Glutamatergic neuron (in vitro differentiated cells): ENCODE measurements around the gene APELA. TPM values are rescaled to one million over a fixed set of nuclear protein-coding genes. Genes with fewer than 3 reads are reported as not detected.

Experiments
- DNase-seq: peaks from one replicate; pipeline ENCODE4 v3.0.0; 2022
- H3K27ac Mint-ChIP-seq: one replicate; pipeline ENCODE4 v1.8.0; 2020; ENCODE audit warnings: mild to moderate bottlenecking, mixed read lengths, inconsistent platforms; ENCODE audit not compliant: unreplicated experiment
- H3K27me3 Mint-ChIP-seq: one replicate; pipeline ENCODE4 v1.8.0; 2020; ENCODE audit warnings: mild to moderate bottlenecking, moderate library complexity, mixed read lengths, inconsistent platforms; ENCODE audit not compliant: unreplicated experiment
- H3K36me3 Mint-ChIP-seq: one replicate; pipeline ENCODE4 v1.8.0; 2020; ENCODE audit warnings: mild to moderate bottlenecking, mixed read lengths, inconsistent platforms; ENCODE audit not compliant: unreplicated experiment
- H3K4me1 Mint-ChIP-seq: one replicate; pipeline ENCODE4 v1.8.0; 2020; ENCODE audit warnings: mild to moderate bottlenecking, low read depth, mixed read lengths, inconsistent platforms; ENCODE audit not compliant: unreplicated experiment
- H3K4me3 Mint-ChIP-seq: one replicate; pipeline ENCODE4 v1.8.0; 2020; ENCODE audit warnings: mild to moderate bottlenecking, mixed read lengths, inconsistent platforms; ENCODE audit not compliant: unreplicated experiment
- H3K9me3 Mint-ChIP-seq: one replicate; pipeline ENCODE4 v1.8.0; 2020; ENCODE audit warnings: mild to moderate bottlenecking, moderate library complexity, mixed read lengths, inconsistent platforms; ENCODE audit not compliant: unreplicated experiment
- CTCF ChIP-seq: fragments of 200-600 bp; sonication (generic); IDR thresholded peaks from one replicate; pipeline ENCODE4 v1.5.0; 2021; ENCODE audit not compliant: partially characterized antibody, unreplicated experiment
- total RNA-seq: library from RNA; stranded (reverse); fragmentation: NEBNext Ultra II Directional; extraction: Animal tissue kit (Norgen Biotek cat#: 25700); gene quantifications from one replicate; pipeline ENCODE4 v1.2.1, GENCODE V29; 2021; ENCODE audit not compliant: unreplicated experiment

APELA gene
- total RNA-seq, 1 donor from 2014 or later = 0.88 TPM

- Mint-ChIP-seq H3K4me3 (no peak overlapping the region), H3K9me3 (no peaks in the 10 kb centered on the region), H3K4me1 (peaks cover 7% of the 10 kb centered on the region), H3K27me3 (no peaks in the 10 kb centered on the region), H3K27ac (no peak overlapping the region), H3K36me3 (no peaks in the 10 kb centered on the region)
- no peak for TF ChIP-seq CTCF
- no peak for DNase-seq
These were observed 3.7 kb downstream of the APELA start for GRCh38 chr4:164880489-164881262.

- no peaks in the 10 kb centered on the region for H3K4me1 Mint-ChIP-seq
- H3K27ac Mint-ChIP-seq = no peak overlapping the region
- H3K36me3 Mint-ChIP-seq = no peaks in the 10 kb centered on the region
These were observed 11.2 kb downstream of the APELA start for GRCh38 chr4:164888096-164888715.

GRCh38 chr4:164890691-164891090 is 13.7 kb downstream of the APELA start:
- Mint-ChIP-seq H3K36me3 (no peaks in the 10 kb centered on the region), H3K27me3 (no peaks in the 10 kb centered on the region), H3K4me1 (no peaks in the 10 kb centered on the region)

More at GRCh38 chr4:164888096-164888715, 11.2 kb downstream of the APELA start:
- TF ChIP-seq CTCF = no peak
- H3K9me3 Mint-ChIP-seq = no peaks in the 10 kb centered on the region
- DNase-seq = no peak
- H3K4me3 Mint-ChIP-seq = no peak overlapping the region
- H3K27me3 Mint-ChIP-seq = no peaks in the 10 kb centered on the region

GRCh38 chr4:164892018-164892417 is 15.0 kb downstream of the APELA start:
- Mint-ChIP-seq H3K4me1 (no peaks in the 10 kb centered on the region), H3K36me3 (no peaks in the 10 kb centered on the region), H3K4me3 (no peak overlapping the region), H3K27me3 (no peaks in the 10 kb centered on the region), H3K9me3 (peaks cover 1% of the 10 kb centered on the region), H3K27ac (no peak overlapping the region)
- DNase-seq = no peak
- TF ChIP-seq CTCF = no peak

More at GRCh38 chr4:164890691-164891090, 13.7 kb downstream of the APELA start:
- Mint-ChIP-seq H3K27ac (no peak overlapping the region), H3K4me3 (no peak overlapping the region), H3K9me3 (no peaks in the 10 kb centered on the region)
- no peak for DNase-seq
- no peak for TF ChIP-seq CTCF

- H3K4me3 Mint-ChIP-seq = no peak overlapping the region
- no peaks in the 10 kb centered on the region for H3K4me1 Mint-ChIP-seq
- no peaks in the 10 kb centered on the region for H3K36me3 Mint-ChIP-seq
These were observed 17.7 kb downstream of the APELA start for GRCh38 chr4:164894702-164895101.

More at GRCh38 chr4:164894702-164895101, 17.7 kb downstream of the APELA start:
- no peak for DNase-seq
- Mint-ChIP-seq H3K9me3 (peaks cover 1% of the 10 kb centered on the region), H3K27me3 (no peaks in the 10 kb centered on the region), H3K27ac (no peak overlapping the region)
- TF ChIP-seq CTCF = no peak
